Aorta (tissue), 5 donors: ENCODE measurements around the gene PHF14. TPM values are rescaled to one million over a fixed set of nuclear protein-coding genes. Genes with fewer than 3 reads are reported as not detected.
A peak's percentile ranks its signal among the peaks of the same experiment; 100 is the strongest.
"Not testable (repeated sequence)": the region's sequence is repeated elsewhere in the genome, so short reads cannot be mapped to it uniquely, and the experiment has no call there.

Source experiments
- ATAC-seq: fragments of 200-7000 bp; cut with Tn5 transposase; one replicate; pipeline ENCODE4 v1.9.1; 2022; ENCODE audit warnings: moderate library complexity; ENCODE audit not compliant: low FRiP score
- DNase-seq, 2 donors: peaks; one replicate each; pipeline ENCODE4 v3.0.0-alpha.2; 2020
- H3K27ac ChIP-seq, 2 donors: one replicate each; pipeline ENCODE4 v1.5.1; 2013; ENCODE audit warnings: low read length in 2 of 2, mild to moderate bottlenecking in 2 of 2, moderate library complexity in 2 of 2, control low read depth in 1 of 2, inconsistent platforms in 1 of 2, low read depth in 1 of 2
- H3K27me3 ChIP-seq, 2 donors: one replicate each; pipeline ENCODE4 v1.6.1; 2013; ENCODE audit warnings: control low read depth in 1 of 2, low read length in 1 of 2, mild to moderate bottlenecking in 1 of 2, moderate library complexity in 1 of 2; ENCODE audit not compliant: insufficient read depth in 2 of 2, control insufficient read depth in 1 of 2
- H3K36me3 ChIP-seq, 2 donors: one replicate each; pipeline ENCODE4 v1.6.1; 2013; ENCODE audit warnings: control low read depth in 1 of 2, low read length in 1 of 2, mild to moderate bottlenecking in 1 of 2; ENCODE audit not compliant: insufficient read depth in 2 of 2, control insufficient read depth in 1 of 2
- H3K4me1 ChIP-seq, 2 donors: one replicate each; pipeline ENCODE4 v1.6.1; 2013; ENCODE audit warnings: low read length in 2 of 2, control low read depth in 1 of 2, mild to moderate bottlenecking in 1 of 2, moderate library complexity in 1 of 2; ENCODE audit not compliant: insufficient read depth in 2 of 2, control insufficient read depth in 1 of 2
- H3K4me3 ChIP-seq, 2 donors: one replicate each; pipeline ENCODE4 v1.5.1; 2013; ENCODE audit warnings: low read length in 2 of 2, control low read depth in 1 of 2, mild to moderate bottlenecking in 1 of 2
- H3K9me3 ChIP-seq: one replicate; pipeline ENCODE4 v1.6.1; 2013; ENCODE audit warnings: mild to moderate bottlenecking, low read length; ENCODE audit not compliant: control insufficient read depth
- WGBS, 2 donors: extraction: QIAGEN DNeasy Blood & Tissue Kit; methylation state at CpG; one replicate each; pipeline ENCODE4 v1.1.7; 2013; 5-methylcytosine and 5-hydroxymethylcytosine counted together
- intact Hi-C, 2 donors: fragments of 100-400 bp; cut with DNase I; formaldehyde crosslinking; loops; one replicate each; pipeline versions ENCODE4 v1.14.2 to v1.15.0; 2022
- long read RNA-seq, 2 donors: library from polyadenylated mRNA; unstranded; transcript quantifications; one replicate each; pipeline ENCODE4 v2.0.0, GENCODE V29; 2020 to 2021
- polyA plus RNA-seq, 2 donors: library from polyadenylated mRNA; stranded (reverse); fragments of 200-250 nt; gene quantifications; one replicate each; pipeline ENCODE4 v1.2.3, GENCODE V29; 2013
- total RNA-seq, 2 donors: library from RNA; stranded (reverse); fragmentation: NEBNext Ultra II Directional; extraction: Animal tissue kit (Norgen Biotek cat#: 25700); gene quantifications; one replicate each; pipeline ENCODE4 v1.2.1, GENCODE V29; 2021
- donor health status: healthy with polysubstance abuse.
- donor health status: Bipolar disorder and iron deficiency.
- donor health status: DM: no; HTN: no; CAD: no.
- donor health status: DM: no; HTN: no; CAD: no.
- donor health status: DM: yes; HTN: yes; CAD: no.

PHF14 gene, protein sequence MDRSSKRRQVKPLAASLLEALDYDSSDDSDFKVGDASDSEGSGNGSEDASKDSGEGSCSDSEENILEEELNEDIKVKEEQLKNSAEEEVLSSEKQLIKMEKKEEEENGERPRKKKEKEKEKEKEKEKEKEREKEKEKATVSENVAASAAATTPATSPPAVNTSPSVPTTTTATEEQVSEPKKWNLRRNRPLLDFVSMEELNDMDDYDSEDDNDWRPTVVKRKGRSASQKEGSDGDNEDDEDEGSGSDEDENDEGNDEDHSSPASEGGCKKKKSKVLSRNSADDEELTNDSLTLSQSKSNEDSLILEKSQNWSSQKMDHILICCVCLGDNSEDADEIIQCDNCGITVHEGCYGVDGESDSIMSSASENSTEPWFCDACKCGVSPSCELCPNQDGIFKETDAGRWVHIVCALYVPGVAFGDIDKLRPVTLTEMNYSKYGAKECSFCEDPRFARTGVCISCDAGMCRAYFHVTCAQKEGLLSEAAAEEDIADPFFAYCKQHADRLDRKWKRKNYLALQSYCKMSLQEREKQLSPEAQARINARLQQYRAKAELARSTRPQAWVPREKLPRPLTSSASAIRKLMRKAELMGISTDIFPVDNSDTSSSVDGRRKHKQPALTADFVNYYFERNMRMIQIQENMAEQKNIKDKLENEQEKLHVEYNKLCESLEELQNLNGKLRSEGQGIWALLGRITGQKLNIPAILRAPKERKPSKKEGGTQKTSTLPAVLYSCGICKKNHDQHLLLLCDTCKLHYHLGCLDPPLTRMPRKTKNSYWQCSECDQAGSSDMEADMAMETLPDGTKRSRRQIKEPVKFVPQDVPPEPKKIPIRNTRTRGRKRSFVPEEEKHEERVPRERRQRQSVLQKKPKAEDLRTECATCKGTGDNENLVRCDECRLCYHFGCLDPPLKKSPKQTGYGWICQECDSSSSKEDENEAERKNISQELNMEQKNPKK
- 10 to 100 TPM; 35.5 to 51.8 TPM for total RNA-seq
- polyA plus RNA-seq: 10 to 100 TPM; 16.2 to 38.0 TPM
- long read RNA-seq, donor 1, partial matches to known transcripts: 8 of 10 reads
- long read RNA-seq, donor 1, other reads (novel, unspliced or antisense): 1 of 10 reads
- long read RNA-seq, donor 2, partial matches to known transcripts: 6 of 19 reads
- long read RNA-seq, donor 2, other reads (novel, unspliced or antisense): 11 of 19 reads

DNA sequence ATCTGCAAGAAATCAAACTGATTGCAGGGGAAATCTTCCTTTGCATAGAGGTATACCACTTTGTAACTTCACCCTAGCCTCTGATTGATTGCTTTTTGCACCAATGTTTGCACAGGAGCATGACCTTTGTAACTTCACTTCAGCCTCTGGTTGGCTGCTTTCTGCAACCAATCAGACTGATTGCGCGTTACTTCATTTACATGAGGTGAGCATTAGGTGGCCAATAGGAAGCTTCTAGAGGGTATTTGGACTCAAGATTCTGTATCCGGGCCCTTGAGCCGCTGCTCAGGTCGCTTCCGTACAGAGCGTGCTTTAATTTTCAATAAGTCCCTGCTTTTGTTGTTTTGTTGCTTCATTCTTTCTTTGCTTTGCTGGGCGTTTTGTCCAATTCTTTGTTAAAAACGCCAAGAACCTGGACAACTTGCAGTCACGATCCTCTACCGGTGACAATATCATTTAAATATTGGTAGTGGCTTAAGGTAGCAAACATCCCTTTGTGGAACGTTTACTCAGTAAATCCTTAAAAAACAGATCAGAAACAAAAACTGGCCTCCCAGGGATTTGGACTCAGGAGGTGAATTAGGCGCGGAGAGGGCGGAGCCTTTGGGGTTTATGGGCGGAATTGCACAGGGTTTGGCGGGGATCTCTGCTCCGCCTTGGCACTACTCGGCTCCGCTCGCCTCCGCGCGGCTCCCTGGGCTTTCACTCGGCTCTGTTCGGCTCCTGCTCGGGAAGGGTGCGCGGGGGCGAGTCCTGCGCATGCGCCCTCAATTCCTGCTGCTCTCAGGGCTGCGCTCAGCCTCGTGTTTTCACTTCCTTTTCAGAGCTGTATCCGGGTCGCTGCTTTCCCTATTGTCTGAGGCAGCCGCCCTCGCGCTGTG, at the start of gene PHF14:
TSS of gene PHF14 (plus strand) at position 812 of the 881 bp plus-strand sequence. CDS start 452 bp downstream, outside the sequence.
- no peaks in the 10 kb centered on the region for H3K36me3 ChIP-seq
- DNase-seq (peak; percentile 98), ATAC-seq (peak; percentile 100)
- no peaks in the 10 kb centered on the region for H3K27me3 ChIP-seq
- peak within 1 kb of the TSS; percentile 74 to 97 for H3K4me3 ChIP-seq
- intact Hi-C loops: loop anchor here (2.0 kb wide), 1 partner anchor 32 kb away; a partner anchor contains a TSS
- H3K9me3 ChIP-seq: no peaks in the 10 kb centered on the region
- 14 to 17% methylated on average over 38 to 39 of the region's 39 CpGs for WGBS, 2 donors
- no peaks in the 10 kb centered on the region for H3K4me1 ChIP-seq
- peak within 1 kb of the TSS in 1 of 2 donors; percentile 62 for H3K27ac ChIP-seq

DNA sequence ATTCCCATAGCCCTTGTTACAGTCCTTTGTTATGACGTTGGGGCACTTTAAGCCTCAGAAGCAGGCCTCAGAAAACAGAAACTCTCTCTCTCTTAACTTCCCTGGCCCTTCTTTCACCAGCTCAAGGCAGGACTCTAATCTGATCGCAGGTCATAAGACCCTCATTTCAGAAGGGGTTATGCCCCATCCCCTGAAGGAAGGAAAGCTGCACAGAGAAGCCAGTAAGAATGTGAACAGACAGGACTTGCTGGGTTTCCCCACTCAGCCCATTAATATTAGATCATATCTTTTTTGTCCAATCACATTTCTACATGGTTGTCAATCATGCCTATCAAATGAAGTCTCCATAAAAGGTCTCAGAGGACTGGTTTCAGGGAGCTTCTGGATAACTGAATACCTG, 49.3 kb upstream of the PHF14 start:
- Histone ChIP-seq H3K36me3 (peaks cover 0 to 2% of the 10 kb centered on the region in 2 donors), H3K27me3 (no peaks in the 10 kb centered on the region), H3K4me3 (no peak overlapping the region), H3K27ac (no peak overlapping the region), H3K9me3 (no peaks in the 10 kb centered on the region), H3K4me1 (no peaks in the 10 kb centered on the region)
- WGBS, 2 donors: 85 to 86% methylated on average over 2 of the region's 2 CpGs
- intact Hi-C loops: no loop called here
- no peak for DNase-seq
- no peak for ATAC-seq

DNA sequence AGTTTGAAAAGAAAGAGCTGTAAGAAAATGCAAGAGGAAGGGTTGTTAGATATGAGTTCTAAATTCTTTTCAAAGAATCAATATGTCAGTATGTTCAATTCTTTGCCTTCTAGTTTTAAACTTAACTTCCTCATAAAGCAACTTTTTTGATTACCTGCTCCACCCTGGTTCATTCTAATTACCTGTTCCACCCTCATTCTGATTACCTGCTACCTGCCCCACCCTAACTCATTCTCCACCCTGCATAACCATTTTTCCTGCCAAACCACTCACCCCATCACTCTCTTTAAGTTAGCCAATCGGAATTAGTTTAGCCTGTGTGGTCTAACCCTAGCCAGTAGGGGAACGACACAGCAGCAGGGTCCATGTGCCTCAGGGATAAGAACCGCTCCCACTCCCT, 45.5 kb upstream of the PHF14 start:
- H3K36me3 ChIP-seq, H3K4me3 ChIP-seq, ATAC-seq, H3K27ac ChIP-seq, DNase-seq, H3K27me3 ChIP-seq, H3K4me1 ChIP-seq, H3K9me3 ChIP-seq, intact Hi-C loops: not testable (repeated sequence)
- WGBS, 2 donors: 90% methylated on average over 3 of the region's 3 CpGs

DNA sequence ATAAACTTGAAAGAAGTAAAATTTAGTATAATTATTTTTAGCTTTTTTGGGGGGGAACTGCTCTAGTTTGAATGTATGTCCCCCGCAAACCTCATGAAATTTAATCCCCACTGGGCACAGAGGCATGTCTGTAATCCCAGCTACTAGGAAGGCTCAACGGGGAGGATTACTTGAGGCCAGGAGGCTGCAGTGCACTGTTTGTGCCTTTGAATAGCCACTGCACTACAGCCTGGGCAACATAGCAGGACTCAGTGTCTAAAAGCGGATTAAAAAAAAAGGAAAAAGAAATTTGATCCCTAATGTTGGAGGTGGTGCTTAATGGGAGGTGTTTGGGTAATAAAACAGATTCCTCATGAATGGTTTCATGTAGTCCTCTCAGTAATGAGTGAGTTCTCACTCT, 43.1 kb upstream of the PHF14 start:
- Histone ChIP-seq H3K27ac (no peak overlapping the region), H3K27me3 (no peaks in the 10 kb centered on the region), H3K9me3 (no peaks in the 10 kb centered on the region), H3K4me3 (no peak overlapping the region), H3K36me3 (peaks cover 4 to 9% of the 10 kb centered on the region in 2 donors), H3K4me1 (peaks cover 1 to 3% of the 10 kb centered on the region in 2 donors)
- ATAC-seq: no peak
- no peak for DNase-seq
- intact Hi-C loops: no loop called here
- 86 to 87% methylated on average over 3 of the region's 3 CpGs for WGBS, 2 donors

DNA sequence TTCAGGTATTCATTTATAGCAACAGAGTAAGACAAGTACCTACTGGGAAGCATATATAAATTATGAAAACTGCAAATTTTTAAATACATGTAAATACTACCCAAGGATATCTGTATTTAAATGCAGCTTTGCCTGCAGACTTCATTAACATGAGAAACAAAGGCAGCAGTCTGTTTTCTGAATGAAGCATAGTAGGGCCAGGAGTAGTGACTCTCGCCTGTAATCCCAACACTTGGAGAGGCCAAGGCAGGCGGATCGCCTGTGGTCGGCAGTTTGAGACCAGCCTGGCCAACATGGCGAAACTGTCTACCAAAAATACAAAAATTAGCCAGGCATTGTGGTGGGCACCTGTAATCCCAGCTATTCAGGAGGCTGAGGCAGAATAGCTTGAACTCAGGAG, 42.5 kb upstream of the PHF14 start:
- H3K9me3 ChIP-seq: no peaks in the 10 kb centered on the region
- intact Hi-C loops: no loop called here
- peaks cover 6 to 9% of the 10 kb centered on the region in 2 donors for H3K36me3 ChIP-seq
- no peak for ATAC-seq
- H3K27ac ChIP-seq: no peak overlapping the region
- peaks cover 3 to 7% of the 10 kb centered on the region in 2 donors for H3K4me1 ChIP-seq
- H3K4me3 ChIP-seq: no peak overlapping the region
- no peaks in the 10 kb centered on the region for H3K27me3 ChIP-seq
- 94 to 97% methylated on average over 5 of the region's 5 CpGs for WGBS, 2 donors
- no peak for DNase-seq

DNA sequence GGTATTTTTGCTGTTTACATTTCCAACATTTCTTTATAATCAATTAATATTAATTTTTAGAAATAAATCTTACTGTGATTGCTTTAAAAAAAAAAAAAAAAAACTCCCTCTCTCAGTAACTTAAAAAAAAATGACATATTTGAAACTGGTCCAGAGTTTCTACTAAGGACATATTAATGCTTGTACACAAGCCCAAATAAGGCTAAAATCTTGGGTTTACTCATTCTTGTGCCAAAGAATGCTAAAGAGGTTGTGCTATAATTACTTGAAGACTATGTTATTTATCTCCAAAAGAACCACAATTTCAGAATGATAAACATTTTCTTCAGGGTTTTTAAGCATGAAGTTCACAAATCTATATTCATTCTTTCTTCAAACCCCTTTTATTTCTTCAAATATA, 39.4 kb upstream of the PHF14 start:
- intact Hi-C loops: no loop called here
- no peaks in the 10 kb centered on the region for H3K27me3 ChIP-seq
- no peaks in the 10 kb centered on the region for H3K9me3 ChIP-seq
- H3K27ac ChIP-seq: no peak overlapping the region
- no peak for ATAC-seq
- H3K4me3 ChIP-seq: no peak overlapping the region
- H3K36me3 ChIP-seq: peaks cover 4 to 9% of the 10 kb centered on the region in 2 donors
- peaks cover 3 to 7% of the 10 kb centered on the region in 2 donors for H3K4me1 ChIP-seq
- DNase-seq: no peak

DNA sequence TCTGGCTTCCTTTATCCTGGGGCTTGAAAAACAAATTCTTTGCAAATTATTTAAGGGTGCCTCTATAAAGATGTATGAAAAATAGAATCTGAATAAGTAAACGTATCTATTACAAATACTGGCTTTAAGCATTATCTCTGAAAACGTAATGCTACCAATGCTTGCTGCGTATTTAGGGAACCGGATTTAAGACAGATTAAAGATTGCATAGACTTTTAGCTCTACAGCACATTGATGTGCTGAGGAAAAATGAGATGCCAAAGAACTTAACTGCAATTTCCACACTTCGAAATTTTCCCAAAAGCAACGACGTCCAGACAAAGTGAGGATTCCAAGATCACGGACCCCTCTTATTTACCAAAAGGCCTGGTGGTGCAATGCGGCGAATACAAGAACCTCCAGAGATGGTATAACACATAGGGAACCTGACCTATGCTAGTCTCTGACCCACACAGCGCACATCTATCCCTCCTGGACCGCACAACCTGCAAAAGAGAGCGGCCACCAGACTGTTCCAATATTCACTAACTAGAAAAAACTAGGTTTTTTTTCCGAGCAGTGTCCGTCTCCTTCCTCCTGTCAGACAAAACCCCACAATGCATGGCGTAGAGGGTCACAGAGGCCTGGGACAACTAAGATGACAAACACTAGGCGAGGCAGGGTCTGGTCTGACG, 34.3 kb upstream of the PHF14 start:
- Histone ChIP-seq H3K9me3 (no peaks in the 10 kb centered on the region), H3K27ac (peak overlapping the region; percentile 79 to 95), H3K4me1 (peaks cover 3 to 7% of the 10 kb centered on the region in 2 donors), H3K27me3 (no peaks in the 10 kb centered on the region), H3K4me3 (peak overlapping the region; percentile 85 to 94), H3K36me3 (peaks cover 0 to 3% of the 10 kb centered on the region in 2 donors)
- WGBS, 2 donors: 0% methylated on average over 18 of the region's 18 CpGs
- DNase-seq (no peak), ATAC-seq (peak; percentile 15)
- intact Hi-C loops: no loop called here
